Measurements from ENCODE around the gene LMNTD1. TPM values are rescaled to one million over a fixed set of nuclear protein-coding genes. Genes with fewer than 3 reads are reported as not detected.
"Not testable (repeated sequence)": the region's sequence is repeated elsewhere in the genome, so short reads cannot be mapped to it uniquely, and the experiment has no call there.

LMNTD1 gene
- total RNA-seq, result not detected

GRCh38 chr12:25553098-25553497 lies at the start of gene LMNTD1:
Gene LMNTD1, minus strand, starts transcription at chr12:25553283. Its CDS starts 324 bp downstream, at chr12:25552959.
- ATAC-seq (no peak), DNase-seq (no peak)
- H3K4me1 Mint-ChIP-seq (ENCODE audit: low read depth), result no peaks in the 10 kb centered on the region
- CTCF ChIA-PET, result no interaction called here
- H3K9me3 Mint-ChIP-seq (ENCODE audit: insufficient read depth), result no peaks in the 10 kb centered on the region
- no peak within 1 kb of the TSS for H3K4me3 Mint-ChIP-seq
- no peaks in the 10 kb centered on the region for H3K27me3 Mint-ChIP-seq (ENCODE audit: low read depth)
- H3K27ac Mint-ChIP-seq, result no peak within 1 kb of the TSS
- no peaks in the 10 kb centered on the region for H3K36me3 Mint-ChIP-seq (ENCODE audit: low read depth)
- POLR2A ChIA-PET, result no interaction called here

- Mint-ChIP-seq H3K27me3 (ENCODE audit: low read depth) (peaks cover 2% of the 10 kb centered on the region), H3K36me3 (ENCODE audit: low read depth) (peaks cover 23% of the 10 kb centered on the region), H3K27ac (no peak overlapping the region), H3K9me3 (ENCODE audit: insufficient read depth) (peaks cover 13% of the 10 kb centered on the region), H3K4me3 (no peak overlapping the region), H3K4me1 (ENCODE audit: low read depth) (peaks cover 28% of the 10 kb centered on the region)
- DNase-seq, result no peak
- CTCF ChIA-PET, result no interaction called here
- ATAC-seq, result no peak
- POLR2A ChIA-PET, result no interaction called here
Measured at GRCh38 chr12:25598956-25599355, 45.9 kb upstream of the LMNTD1 start.

- ATAC-seq; POLR2A ChIA-PET; H3K27me3 Mint-ChIP-seq (ENCODE audit: low read depth); DNase-seq: not testable (repeated sequence)
- Mint-ChIP-seq H3K27ac (peak overlapping the region; percentile 90), H3K4me3 (peak overlapping the region; percentile 69), H3K4me1 (ENCODE audit: low read depth) (peaks cover 42% of the 10 kb centered on the region), H3K36me3 (ENCODE audit: low read depth) (peaks cover 35% of the 10 kb centered on the region), H3K9me3 (ENCODE audit: insufficient read depth) (peaks cover 23% of the 10 kb centered on the region)
- CTCF ChIA-PET, result interaction anchor here (0.6 to 0.9 kb wide), 2 partner anchors 9 to 58 kb away, joined by 3 to 4 read pairs; no protein-coding TSS in a partner anchor
Measured at GRCh38 chr12:25595496-25595895, 42.4 kb upstream of the LMNTD1 start.

GRCh38 chr12:25594376-25594775 lies 41.3 kb upstream of the LMNTD1 start:
- no peak for DNase-seq
- POLR2A ChIA-PET, result no interaction called here
- Mint-ChIP-seq H3K4me1 (ENCODE audit: low read depth) (peaks cover 52% of the 10 kb centered on the region), H3K27me3 (ENCODE audit: low read depth) (peaks cover 2% of the 10 kb centered on the region), H3K27ac (no peak overlapping the region), H3K9me3 (ENCODE audit: insufficient read depth) (peaks cover 23% of the 10 kb centered on the region), H3K4me3 (no peak overlapping the region), H3K36me3 (ENCODE audit: low read depth) (peaks cover 35% of the 10 kb centered on the region)
- no peak for ATAC-seq
- CTCF ChIA-PET, result no interaction called here

- H3K4me3 Mint-ChIP-seq, result no peak overlapping the region
- DNase-seq (no peak), ATAC-seq (no peak)
- ChIA-PET CTCF (no interaction called here), POLR2A (no interaction called here)
- peaks cover 36% of the 10 kb centered on the region for H3K36me3 Mint-ChIP-seq (ENCODE audit: low read depth)
- H3K4me1 Mint-ChIP-seq (ENCODE audit: low read depth), result peaks cover 55% of the 10 kb centered on the region
- H3K27ac Mint-ChIP-seq, result no peak overlapping the region
- no peaks in the 10 kb centered on the region for H3K27me3 Mint-ChIP-seq (ENCODE audit: low read depth)
- peaks cover 25% of the 10 kb centered on the region for H3K9me3 Mint-ChIP-seq (ENCODE audit: insufficient read depth)
Measured at GRCh38 chr12:25592725-25593495, 39.8 kb upstream of the LMNTD1 start.

- Mint-ChIP-seq H3K27me3 (ENCODE audit: low read depth) (no peaks in the 10 kb centered on the region), H3K36me3 (ENCODE audit: low read depth) (peaks cover 34% of the 10 kb centered on the region), H3K9me3 (ENCODE audit: insufficient read depth) (peaks cover 31% of the 10 kb centered on the region), H3K4me1 (ENCODE audit: low read depth) (peaks cover 47% of the 10 kb centered on the region), H3K4me3 (no peak overlapping the region), H3K27ac (no peak overlapping the region)
- ChIA-PET POLR2A (no interaction called here), CTCF (no interaction called here)
- DNase-seq (no peak), ATAC-seq (no peak)
Measured at GRCh38 chr12:25591144-25591543, 38.1 kb upstream of the LMNTD1 start.

GRCh38 chr12:25590011-25590721 lies 37.1 kb upstream of the LMNTD1 start:
- Mint-ChIP-seq H3K27me3 (ENCODE audit: low read depth) (no peaks in the 10 kb centered on the region), H3K4me1 (ENCODE audit: low read depth) (peaks cover 37% of the 10 kb centered on the region), H3K27ac (peak overlapping the region; percentile 77), H3K36me3 (ENCODE audit: low read depth) (peaks cover 24% of the 10 kb centered on the region), H3K4me3 (peak overlapping the region; percentile 15), H3K9me3 (ENCODE audit: insufficient read depth) (peaks cover 21% of the 10 kb centered on the region)
- DNase-seq (peak; percentile 66), ATAC-seq (peak; percentile 91)
- ChIA-PET CTCF (no interaction called here), POLR2A (no interaction called here)

GRCh38 chr12:25587346-25587745 lies 34.3 kb upstream of the LMNTD1 start:
- CTCF ChIA-PET, result interaction anchor here (1.2 kb wide), 1 partner anchor 13 kb away, joined by 3 read pairs; no protein-coding TSS in a partner anchor
- Mint-ChIP-seq H3K27ac (no peak overlapping the region), H3K27me3 (ENCODE audit: low read depth) (no peaks in the 10 kb centered on the region), H3K9me3 (ENCODE audit: insufficient read depth) (peaks cover 8% of the 10 kb centered on the region), H3K36me3 (ENCODE audit: low read depth) (peaks cover 8% of the 10 kb centered on the region), H3K4me1 (ENCODE audit: low read depth) (peaks cover 24% of the 10 kb centered on the region), H3K4me3 (no peak overlapping the region)
- POLR2A ChIA-PET, result interaction anchor here (0.7 kb wide), 1 partner anchor 17 kb away, joined by 3 read pairs; no protein-coding TSS in a partner anchor
- ATAC-seq, result no peak
- DNase-seq, result no peak

GRCh38 chr12:25585662-25586061 lies 32.6 kb upstream of the LMNTD1 start:
- H3K27ac Mint-ChIP-seq, result no peak overlapping the region
- H3K4me3 Mint-ChIP-seq, result no peak overlapping the region
- peaks cover 15% of the 10 kb centered on the region for H3K4me1 Mint-ChIP-seq (ENCODE audit: low read depth)
- DNase-seq (no peak), ATAC-seq (no peak)
- POLR2A ChIA-PET, result no interaction called here
- no peaks in the 10 kb centered on the region for H3K27me3 Mint-ChIP-seq (ENCODE audit: low read depth)
- CTCF ChIA-PET, result interaction anchor here (1.4 kb wide), 1 partner anchor 10 kb away, joined by 4 read pairs; no protein-coding TSS in a partner anchor
- peaks cover 3% of the 10 kb centered on the region for H3K36me3 Mint-ChIP-seq (ENCODE audit: low read depth)
- peaks cover 8% of the 10 kb centered on the region for H3K9me3 Mint-ChIP-seq (ENCODE audit: insufficient read depth)

- peaks cover 9% of the 10 kb centered on the region for H3K4me1 Mint-ChIP-seq (ENCODE audit: low read depth)
- H3K27me3 Mint-ChIP-seq (ENCODE audit: low read depth), result no peaks in the 10 kb centered on the region
- DNase-seq, result no peak
- ChIA-PET POLR2A (no interaction called here), CTCF (no interaction called here)
- ATAC-seq, result no peak
- no peak overlapping the region for H3K27ac Mint-ChIP-seq
- no peak overlapping the region for H3K4me3 Mint-ChIP-seq
- peaks cover 3% of the 10 kb centered on the region for H3K36me3 Mint-ChIP-seq (ENCODE audit: low read depth)
- peaks cover 8% of the 10 kb centered on the region for H3K9me3 Mint-ChIP-seq (ENCODE audit: insufficient read depth)
Measured at GRCh38 chr12:25585021-25585523, 32.0 kb upstream of the LMNTD1 start.

- H3K9me3 Mint-ChIP-seq (ENCODE audit: insufficient read depth), result peaks cover 8% of the 10 kb centered on the region
- CTCF ChIA-PET, result no interaction called here
Measured at GRCh38 chr12:25584596-25584995, 31.5 kb upstream of the LMNTD1 start.

GRCh38 chr12:25583545-25583944 lies 30.5 kb upstream of the LMNTD1 start:
- H3K4me1 Mint-ChIP-seq (ENCODE audit: low read depth), result no peaks in the 10 kb centered on the region
- H3K36me3 Mint-ChIP-seq (ENCODE audit: low read depth), result peaks cover 3% of the 10 kb centered on the region
- no peaks in the 10 kb centered on the region for H3K27me3 Mint-ChIP-seq (ENCODE audit: low read depth)
- no peak overlapping the region for H3K27ac Mint-ChIP-seq
- H3K4me3 Mint-ChIP-seq, result no peak overlapping the region
- ATAC-seq (no peak), DNase-seq (no peak)
- peaks cover 8% of the 10 kb centered on the region for H3K9me3 Mint-ChIP-seq (ENCODE audit: insufficient read depth)
- ChIA-PET POLR2A (no interaction called here), CTCF (no interaction called here)

More at GRCh38 chr12:25584596-25584995, 31.5 kb upstream of the LMNTD1 start:
- Mint-ChIP-seq H3K27ac (no peak overlapping the region), H3K27me3 (ENCODE audit: low read depth) (no peaks in the 10 kb centered on the region), H3K4me1 (ENCODE audit: low read depth) (peaks cover 4% of the 10 kb centered on the region), H3K4me3 (no peak overlapping the region), H3K36me3 (ENCODE audit: low read depth) (peaks cover 3% of the 10 kb centered on the region)
- DNase-seq, result no peak
- no peak for ATAC-seq
- POLR2A ChIA-PET, result no interaction called here
